ENCODE data around the gene RPL18.
A peak's percentile ranks its signal among the peaks of the same experiment; 100 is the strongest.

The RPL18 gene

GRCh38 chr19:48629599-48630295, 10.8 kb upstream of the RPL18 start:
- no peak for FAIRE-seq

GRCh38 chr19:48629297-48629598, 10.3 kb upstream of the RPL18 start:
- no peak for FAIRE-seq

GRCh38 chr19:48628486-48629296, 9.7 kb upstream of the RPL18 start:
- no peak for FAIRE-seq

- no peak for FAIRE-seq
Observed at GRCh38 chr19:48627865-48628314, 8.9 kb upstream of the RPL18 start.

- no peak for FAIRE-seq
Observed at GRCh38 chr19:48627201-48627864, 8.4 kb upstream of the RPL18 start.

GRCh38 chr19:48625891-48626327, 6.9 kb upstream of the RPL18 start:
- FAIRE-seq, result no peak

GRCh38 chr19:48624791-48625723, 6.1 kb upstream of the RPL18 start:
- no peak for FAIRE-seq

GRCh38 chr19:48624067-48624594, 5.2 kb upstream of the RPL18 start:
- peak; percentile 93 for FAIRE-seq

GRCh38 chr19:48623556-48624066, 4.6 kb upstream of the RPL18 start:
- no peak for FAIRE-seq

GRCh38 chr19:48619692-48620585, 961 bp upstream of the RPL18 start:
- FAIRE-seq, result no peak

GRCh38 chr19:48618278-48618915, 581 bp downstream of the RPL18 start:
- FAIRE-seq, result no peak

- FAIRE-seq, result no peak
Observed at GRCh38 chr19:48617146-48617937, 1.6 kb downstream of the RPL18 start.

- FAIRE-seq, result no peak
Observed at GRCh38 chr19:48616491-48617056, 2.4 kb downstream of the RPL18 start.

- FAIRE-seq, result no peak
Observed at GRCh38 chr19:48616041-48616436, 2.9 kb downstream of the RPL18 start.

GRCh38 chr19:48615231-48616040, 3.5 kb downstream of the RPL18 start:
- no peak for FAIRE-seq

- FAIRE-seq, result no peak
Observed at GRCh38 chr19:48614436-48615230, 4.3 kb downstream of the RPL18 start, which contains the start of gene FAM83E. Gene FAM83E, minus strand, starts transcription at chr19:48615076. Its CDS starts 1,704 bp downstream, at chr19:48613372.

- FAIRE-seq, result no peak
Observed at GRCh38 chr19:48613852-48614435, 5.0 kb downstream of the RPL18 start.

Measured in TTC549 (cell line).